ENCODE data around the gene SORCS1. TPM values are rescaled to one million over a fixed set of nuclear protein-coding genes. Genes with fewer than 3 reads are reported as not detected.

SORCS1 gene
- total RNA-seq, 4 donors from 2014 or later = 1.2 to 11.8 (median 6.2) TPM

GRCh38 chr10:106655636-106656035, 508.9 kb downstream of the SORCS1 start:
- Histone ChIP-seq H3K4me1 (no peaks in the 10 kb centered on the region), H3K27ac (no peak overlapping the region), H3K27me3 (no peaks in the 10 kb centered on the region), H3K36me3 (no peaks in the 10 kb centered on the region), H3K4me3 (replicated peaks in 1 of 3) (no peak overlapping the region), H3K9me3 (no peaks in the 10 kb centered on the region)
- DNase-seq = no peak
- TF ChIP-seq CTCF (IDR thresholded peaks at IDR 0.05) (no peak), POLR2A (IDR thresholded peaks at IDR 0.05) (no peak)
- intact Hi-C loops (cut with DNase I) = no loop called here
- WGBS, 2 donors = 95 to 98% methylated on average over 3 of the region's 3 CpGs

- Histone ChIP-seq H3K27me3 (no peaks in the 10 kb centered on the region), H3K27ac (no peak overlapping the region), H3K9me3 (no peaks in the 10 kb centered on the region), H3K4me3 (replicated peaks in 1 of 3) (no peak overlapping the region), H3K36me3 (no peaks in the 10 kb centered on the region), H3K4me1 (no peaks in the 10 kb centered on the region)
- no peak for DNase-seq
- no peak for TF ChIP-seq POLR2A (IDR thresholded peaks at IDR 0.05)
- no peak for TF ChIP-seq CTCF (IDR thresholded peaks at IDR 0.05)
- intact Hi-C loops (cut with DNase I) = no loop called here
Measured at GRCh38 chr10:106655165-106655564, 509.3 kb downstream of the SORCS1 start.

- WGBS, 2 donors = 86 to 92% methylated on average over 9 of the region's 9 CpGs
- no peak overlapping the region for H3K27ac ChIP-seq
- intact Hi-C loops (cut with DNase I) = no loop called here
Measured at GRCh38 chr10:106652279-106652678, 512.2 kb downstream of the SORCS1 start.

GRCh38 chr10:106648534-106649481, 515.7 kb downstream of the SORCS1 start:
- intact Hi-C loops (cut with DNase I) = no loop called here
- no peak overlapping the region for H3K27ac ChIP-seq
- WGBS, 2 donors = 88 to 89% methylated on average over 14 of the region's 14 CpGs
- H3K9me3 ChIP-seq = no peaks in the 10 kb centered on the region
- no peaks in the 10 kb centered on the region for H3K4me1 ChIP-seq
- no peak for DNase-seq
- TF ChIP-seq CTCF (IDR thresholded peaks at IDR 0.05) = no peak
- no peak for TF ChIP-seq POLR2A (IDR thresholded peaks at IDR 0.05)
- no peaks in the 10 kb centered on the region for H3K36me3 ChIP-seq
- H3K27me3 ChIP-seq = no peaks in the 10 kb centered on the region
- no peak overlapping the region for H3K4me3 ChIP-seq (replicated peaks in 1 of 3)

More at GRCh38 chr10:106652279-106652678, 512.2 kb downstream of the SORCS1 start:
- Histone ChIP-seq H3K36me3 (no peaks in the 10 kb centered on the region), H3K27me3 (no peaks in the 10 kb centered on the region), H3K4me1 (no peaks in the 10 kb centered on the region), H3K4me3 (replicated peaks in 1 of 3) (no peak overlapping the region), H3K9me3 (no peaks in the 10 kb centered on the region)
- DNase-seq = no peak
- TF ChIP-seq POLR2A (IDR thresholded peaks at IDR 0.05) (no peak), CTCF (IDR thresholded peaks at IDR 0.05) (no peak)

GRCh38 chr10:106643473-106643872, 521.0 kb downstream of the SORCS1 start:
- TF ChIP-seq POLR2A (IDR thresholded peaks at IDR 0.05) (no peak), CTCF (IDR thresholded peaks at IDR 0.05) (no peak)
- 54 to 55% methylated on average over 1 of the region's 1 CpG for WGBS, 2 donors
- intact Hi-C loops (cut with DNase I) = no loop called here

More at GRCh38 chr10:106643473-106643872, 521.0 kb downstream of the SORCS1 start:
- no peaks in the 10 kb centered on the region for H3K27me3 ChIP-seq
- no peak for DNase-seq
- H3K9me3 ChIP-seq = no peaks in the 10 kb centered on the region
- no peaks in the 10 kb centered on the region for H3K4me1 ChIP-seq
- no peaks in the 10 kb centered on the region for H3K36me3 ChIP-seq
- no peak overlapping the region for H3K4me3 ChIP-seq (replicated peaks in 1 of 3)
- H3K27ac ChIP-seq = no peak overlapping the region

All from thyroid gland (tissue), 4 donors.